ENCODE measurements around the gene SERTAD4.

The SERTAD4 gene

DNA sequence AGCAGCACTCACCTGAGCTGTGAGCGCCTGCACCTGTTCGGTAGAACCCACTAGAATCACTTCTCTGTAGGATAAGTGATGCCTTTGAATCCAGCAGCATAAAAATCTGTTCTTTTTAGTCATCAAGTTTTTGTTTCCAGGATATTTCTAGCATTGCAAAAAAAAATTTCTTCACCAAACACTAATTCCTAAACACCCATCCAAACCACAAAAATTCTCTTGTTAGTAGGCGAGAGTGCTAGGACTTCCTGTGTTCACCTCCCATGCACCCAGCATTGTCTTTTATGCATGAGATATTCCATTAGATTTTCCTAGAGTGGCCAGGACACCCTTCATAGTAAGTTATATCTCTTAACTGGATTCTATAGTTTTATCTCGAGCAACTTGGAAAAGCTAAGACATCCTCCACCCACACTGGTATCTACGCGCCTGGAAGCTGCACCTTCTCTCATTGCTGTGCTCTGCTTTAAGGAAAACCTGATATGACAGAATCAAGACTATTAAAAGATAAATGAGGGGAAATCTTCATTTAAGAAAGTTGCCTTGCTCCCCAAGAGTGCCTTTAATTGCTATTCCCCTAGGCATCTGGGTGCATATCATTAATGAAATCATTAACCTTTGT lies 12.3 kb downstream of the SERTAD4 start:
- H2AFZ ChIP-seq (ENCODE audit: low read length, unreplicated experiment): no peak overlapping the region
- no peaks in the 10 kb centered on the region for H3K79me2 ChIP-seq (ENCODE audit: control insufficient read depth, insufficient read depth, low read length, unreplicated experiment)
- H3K27me3 ChIP-seq (ENCODE audit: insufficient read depth, low read length): no peaks in the 10 kb centered on the region
- H3K4me1 ChIP-seq (ENCODE audit: control insufficient read depth, insufficient read depth, low read length, unreplicated experiment): peaks cover 46% of the 10 kb centered on the region
- H3K36me3 ChIP-seq (ENCODE audit: insufficient read depth, low read length): no peaks in the 10 kb centered on the region
- H3K27ac ChIP-seq (ENCODE audit: low read depth, low read length): no peak overlapping the region
- H3K4me3 ChIP-seq (ENCODE audit: low read depth, low read length): no peak overlapping the region

DNA sequence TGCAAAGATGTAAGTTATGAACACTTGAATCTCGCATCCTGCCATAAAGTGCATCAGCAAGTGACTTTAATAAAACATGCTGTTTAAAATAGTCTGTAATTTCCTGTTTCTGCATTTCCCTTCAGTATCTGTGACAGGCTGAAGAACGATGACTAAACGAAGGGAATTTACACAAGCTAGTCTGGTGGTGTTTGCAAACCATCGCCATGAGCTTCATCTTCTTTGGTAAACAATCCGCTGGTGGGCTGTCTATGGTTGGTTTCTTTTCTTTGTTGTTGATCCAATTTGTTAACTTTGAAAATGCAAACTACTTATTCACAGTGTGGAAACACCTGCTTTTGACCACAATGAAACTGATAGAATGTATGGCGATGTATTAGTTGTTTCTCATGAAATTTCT lies 13.9 kb downstream of the SERTAD4 start:
- H3K4me3 ChIP-seq (ENCODE audit: low read depth, low read length): no peak overlapping the region
- no peak overlapping the region for H3K27ac ChIP-seq (ENCODE audit: low read depth, low read length)
- H3K27me3 ChIP-seq (ENCODE audit: insufficient read depth, low read length): no peaks in the 10 kb centered on the region
- H3K79me2 ChIP-seq (ENCODE audit: control insufficient read depth, insufficient read depth, low read length, unreplicated experiment): no peaks in the 10 kb centered on the region
- H3K36me3 ChIP-seq (ENCODE audit: insufficient read depth, low read length): no peaks in the 10 kb centered on the region
- no peak overlapping the region for H2AFZ ChIP-seq (ENCODE audit: low read length, unreplicated experiment)
- H3K4me1 ChIP-seq (ENCODE audit: control insufficient read depth, insufficient read depth, low read length, unreplicated experiment): peaks cover 34% of the 10 kb centered on the region

DNA sequence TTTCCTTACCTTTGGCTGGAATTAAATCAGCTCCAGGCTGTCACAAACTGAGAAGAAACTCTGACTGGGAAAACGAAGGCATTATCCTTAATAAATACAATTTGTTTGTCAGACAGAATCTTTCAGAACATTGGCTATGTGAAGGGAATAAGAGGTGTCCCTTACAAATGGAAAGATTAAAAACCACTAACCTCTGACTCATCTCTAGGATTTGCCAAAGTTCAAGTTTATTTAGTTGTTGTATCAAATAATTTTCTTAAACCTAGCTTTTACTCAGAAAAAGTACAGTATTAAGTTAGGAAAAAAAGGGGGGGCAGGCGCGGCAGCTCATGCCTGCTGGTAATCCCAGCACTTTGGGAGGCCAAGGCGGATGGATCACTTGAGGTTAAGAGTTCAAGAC lies 15.7 kb downstream of the SERTAD4 start:
- Histone ChIP-seq H3K4me3 (ENCODE audit: low read depth, low read length) (no peak overlapping the region), H3K4me1 (ENCODE audit: control insufficient read depth, insufficient read depth, low read length, unreplicated experiment) (peaks cover 34% of the 10 kb centered on the region), H3K36me3 (ENCODE audit: insufficient read depth, low read length) (no peaks in the 10 kb centered on the region), H3K27ac (ENCODE audit: low read depth, low read length) (no peak overlapping the region), H3K27me3 (ENCODE audit: insufficient read depth, low read length) (no peaks in the 10 kb centered on the region), H3K79me2 (ENCODE audit: control insufficient read depth, insufficient read depth, low read length, unreplicated experiment) (no peaks in the 10 kb centered on the region), H2AFZ (ENCODE audit: low read length, unreplicated experiment) (no peak overlapping the region)

DNA sequence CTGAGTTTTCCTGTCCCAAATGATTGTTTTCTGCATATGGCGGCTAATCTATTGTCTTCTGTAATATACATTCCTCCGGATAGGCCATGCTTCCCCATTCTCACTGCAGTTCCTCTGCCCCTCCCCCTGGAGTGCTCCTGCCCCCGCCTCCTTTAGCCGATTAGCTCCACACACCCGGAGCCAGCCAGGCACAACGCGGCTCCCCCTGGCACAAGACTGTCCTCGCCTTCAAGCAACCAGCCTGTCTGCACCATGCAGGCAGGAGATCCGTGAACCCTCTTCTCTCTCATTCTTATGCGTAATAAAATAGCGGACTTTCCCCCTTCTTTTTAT lies 18.0 kb downstream of the SERTAD4 start:
- H3K4me1 ChIP-seq (ENCODE audit: control insufficient read depth, insufficient read depth, low read length, unreplicated experiment): peaks cover 18% of the 10 kb centered on the region
- H3K4me3 ChIP-seq (ENCODE audit: low read depth, low read length): no peak overlapping the region; the same call in 1 of the 2 replicates
- no peaks in the 10 kb centered on the region; the same call in none of the 2 replicates for H3K27me3 ChIP-seq (ENCODE audit: insufficient read depth, low read length)
- H3K79me2 ChIP-seq (ENCODE audit: control insufficient read depth, insufficient read depth, low read length, unreplicated experiment): no peaks in the 10 kb centered on the region
- H3K27ac ChIP-seq (ENCODE audit: low read depth, low read length): no peak overlapping the region
- H2AFZ ChIP-seq (ENCODE audit: low read length, unreplicated experiment): no peak overlapping the region
- no peaks in the 10 kb centered on the region for H3K36me3 ChIP-seq (ENCODE audit: insufficient read depth, low read length)

DNA sequence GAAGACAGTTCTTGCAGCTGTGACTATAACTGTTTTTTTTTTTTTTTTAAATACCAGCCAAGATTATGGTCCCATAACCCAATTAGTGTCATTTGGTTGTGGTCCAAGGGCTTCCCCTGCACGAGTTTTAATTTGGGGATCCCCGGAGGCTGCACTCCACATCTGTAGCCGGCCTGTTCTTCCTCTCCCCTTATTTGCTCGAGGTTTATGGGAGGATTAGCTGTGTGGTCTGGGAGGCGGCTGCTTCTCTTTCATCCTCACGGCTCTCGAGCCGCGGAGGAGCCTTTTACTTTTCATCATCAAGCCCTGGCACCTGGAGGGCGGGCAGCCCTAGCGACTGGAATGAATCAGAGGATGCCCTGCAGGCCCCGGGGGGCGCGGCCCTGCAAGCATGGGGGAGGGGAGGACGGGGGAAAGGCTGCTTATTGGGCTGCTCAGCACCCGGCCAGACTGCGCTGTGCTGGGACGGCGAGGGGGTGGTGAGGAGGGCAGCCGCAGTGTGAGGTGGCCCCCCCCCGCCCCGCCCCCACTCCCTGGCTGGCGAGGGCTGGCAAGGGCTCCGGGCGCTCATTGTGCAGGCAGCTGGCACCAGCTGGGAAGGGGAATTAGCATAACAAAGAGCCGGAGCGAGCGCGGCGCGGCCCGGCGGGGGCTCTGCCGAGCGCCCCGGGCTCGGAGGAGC lies 18.5 kb downstream of the SERTAD4 start:
- Histone ChIP-seq H3K36me3 (ENCODE audit: insufficient read depth, low read length) (no peaks in the 10 kb centered on the region), H3K4me1 (ENCODE audit: control insufficient read depth, insufficient read depth, low read length, unreplicated experiment) (peaks cover 13% of the 10 kb centered on the region), H3K27me3 (ENCODE audit: insufficient read depth, low read length) (no peaks in the 10 kb centered on the region; the same call in none of the 2 replicates), H2AFZ (ENCODE audit: low read length, unreplicated experiment) (peak overlapping the region; percentile 41), H3K27ac (ENCODE audit: low read depth, low read length) (no peak overlapping the region), H3K4me3 (ENCODE audit: low read depth, low read length) (peak overlapping the region; percentile 76), H3K79me2 (ENCODE audit: control insufficient read depth, insufficient read depth, low read length, unreplicated experiment) (no peaks in the 10 kb centered on the region)

DNA sequence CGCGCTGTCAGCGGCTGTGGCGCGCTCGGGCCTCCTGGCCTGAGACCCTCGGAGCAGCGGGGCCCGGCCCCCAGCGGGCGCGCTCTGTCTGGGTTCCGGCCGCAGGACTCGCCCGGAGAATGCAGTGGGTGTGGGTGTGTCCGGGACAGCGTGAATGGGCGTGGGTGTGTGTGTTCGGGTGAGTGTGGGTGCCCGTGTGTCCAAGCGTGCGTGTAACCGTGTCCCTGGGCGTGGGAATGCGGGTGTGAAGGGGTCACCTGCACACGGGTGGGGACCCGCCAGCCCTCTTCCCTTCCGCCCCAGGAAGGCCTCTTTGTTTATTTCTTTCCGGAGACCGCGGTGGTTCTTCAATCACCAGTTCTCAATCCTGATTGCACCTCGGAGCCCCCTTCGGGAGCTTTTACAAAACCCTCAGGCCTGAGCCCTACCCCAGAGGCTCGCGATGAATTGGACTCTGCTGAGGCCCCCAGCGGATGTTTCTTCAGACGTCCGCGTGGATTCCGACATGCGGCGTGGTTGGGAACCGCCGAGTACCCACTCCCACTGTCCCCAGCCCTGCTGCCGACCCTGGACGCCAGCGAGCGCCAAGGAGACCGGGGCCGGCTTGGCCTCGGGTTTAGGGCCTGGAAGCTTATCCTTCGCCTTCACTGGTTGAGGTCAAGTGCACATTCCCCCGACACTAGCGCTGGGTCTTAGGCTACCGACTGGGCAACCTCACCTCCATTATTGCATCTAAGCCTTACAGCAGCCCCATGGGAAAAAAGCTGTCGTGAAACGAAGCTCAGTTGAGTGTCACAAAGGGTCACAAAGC lies 19.3 kb downstream of the SERTAD4 start:
- H3K27me3 ChIP-seq (ENCODE audit: insufficient read depth, low read length): no peaks in the 10 kb centered on the region; the same call in none of the 2 replicates
- H3K36me3 ChIP-seq (ENCODE audit: insufficient read depth, low read length): no peaks in the 10 kb centered on the region
- peak overlapping the region; percentile 13 for H2AFZ ChIP-seq (ENCODE audit: low read length, unreplicated experiment)
- no peaks in the 10 kb centered on the region for H3K79me2 ChIP-seq (ENCODE audit: control insufficient read depth, insufficient read depth, low read length, unreplicated experiment)
- peaks cover 11% of the 10 kb centered on the region for H3K4me1 ChIP-seq (ENCODE audit: control insufficient read depth, insufficient read depth, low read length, unreplicated experiment)
- H3K4me3 ChIP-seq (ENCODE audit: low read depth, low read length): peak overlapping the region; percentile 76
- no peak overlapping the region for H3K27ac ChIP-seq (ENCODE audit: low read depth, low read length)

DNA sequence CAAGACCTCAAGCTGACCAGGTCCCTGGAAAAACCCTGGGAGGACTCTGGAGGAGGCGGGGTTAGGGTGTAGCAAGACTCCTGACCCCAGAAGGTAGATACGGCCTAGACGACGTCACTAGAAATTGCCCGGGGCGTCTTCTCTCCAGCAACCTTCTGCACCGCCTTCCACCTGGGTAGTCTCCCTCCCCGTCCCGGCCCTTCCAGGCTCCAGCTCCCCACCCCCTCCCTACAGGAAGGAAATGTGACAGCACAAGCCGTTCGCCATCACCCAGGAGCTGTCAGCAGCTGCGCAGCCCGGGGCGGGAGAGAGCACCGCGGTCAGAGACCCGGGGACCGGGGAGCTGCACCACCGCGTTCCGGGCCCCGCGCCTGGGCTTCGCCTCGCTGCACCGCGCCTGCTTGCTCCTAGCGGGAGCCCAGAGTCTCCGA lies 20.0 kb downstream of the SERTAD4 start:
- Histone ChIP-seq H3K27ac (ENCODE audit: low read depth, low read length) (no peak overlapping the region), H3K36me3 (ENCODE audit: insufficient read depth, low read length) (no peaks in the 10 kb centered on the region), H3K4me3 (ENCODE audit: low read depth, low read length) (no peak overlapping the region), H3K27me3 (ENCODE audit: insufficient read depth, low read length) (no peaks in the 10 kb centered on the region; the same call in none of the 2 replicates), H3K4me1 (ENCODE audit: control insufficient read depth, insufficient read depth, low read length, unreplicated experiment) (peaks cover 12% of the 10 kb centered on the region), H2AFZ (ENCODE audit: low read length, unreplicated experiment) (no peak overlapping the region), H3K79me2 (ENCODE audit: control insufficient read depth, insufficient read depth, low read length, unreplicated experiment) (no peaks in the 10 kb centered on the region)

DNA sequence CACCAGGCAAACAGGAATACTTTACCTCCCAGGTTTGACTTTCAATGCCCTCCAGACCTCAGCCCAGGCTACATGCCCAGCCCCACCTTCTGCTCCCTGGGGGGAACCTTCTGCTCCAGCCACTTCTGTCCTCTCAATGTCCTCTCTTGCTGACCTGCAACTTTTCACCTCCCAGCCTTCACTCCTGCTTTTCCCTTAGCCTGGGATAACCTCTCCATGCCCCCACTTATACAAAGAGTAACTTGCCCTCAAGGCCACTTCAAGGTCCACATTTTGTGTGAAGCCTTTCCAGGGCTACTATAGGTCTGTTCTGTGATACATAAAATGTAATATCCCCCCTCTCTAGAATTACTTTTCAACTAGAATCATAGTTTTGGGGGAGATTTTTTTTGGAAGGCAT lies 21.7 kb downstream of the SERTAD4 start:
- Histone ChIP-seq H3K27me3 (ENCODE audit: insufficient read depth, low read length) (no peaks in the 10 kb centered on the region; the same call in none of the 2 replicates), H3K27ac (ENCODE audit: low read depth, low read length) (no peak overlapping the region), H2AFZ (ENCODE audit: low read length, unreplicated experiment) (no peak overlapping the region), H3K36me3 (ENCODE audit: insufficient read depth, low read length) (no peaks in the 10 kb centered on the region), H3K4me1 (ENCODE audit: control insufficient read depth, insufficient read depth, low read length, unreplicated experiment) (peaks cover 14% of the 10 kb centered on the region), H3K4me3 (ENCODE audit: low read depth, low read length) (no peak overlapping the region), H3K79me2 (ENCODE audit: control insufficient read depth, insufficient read depth, low read length, unreplicated experiment) (no peaks in the 10 kb centered on the region)

DNA sequence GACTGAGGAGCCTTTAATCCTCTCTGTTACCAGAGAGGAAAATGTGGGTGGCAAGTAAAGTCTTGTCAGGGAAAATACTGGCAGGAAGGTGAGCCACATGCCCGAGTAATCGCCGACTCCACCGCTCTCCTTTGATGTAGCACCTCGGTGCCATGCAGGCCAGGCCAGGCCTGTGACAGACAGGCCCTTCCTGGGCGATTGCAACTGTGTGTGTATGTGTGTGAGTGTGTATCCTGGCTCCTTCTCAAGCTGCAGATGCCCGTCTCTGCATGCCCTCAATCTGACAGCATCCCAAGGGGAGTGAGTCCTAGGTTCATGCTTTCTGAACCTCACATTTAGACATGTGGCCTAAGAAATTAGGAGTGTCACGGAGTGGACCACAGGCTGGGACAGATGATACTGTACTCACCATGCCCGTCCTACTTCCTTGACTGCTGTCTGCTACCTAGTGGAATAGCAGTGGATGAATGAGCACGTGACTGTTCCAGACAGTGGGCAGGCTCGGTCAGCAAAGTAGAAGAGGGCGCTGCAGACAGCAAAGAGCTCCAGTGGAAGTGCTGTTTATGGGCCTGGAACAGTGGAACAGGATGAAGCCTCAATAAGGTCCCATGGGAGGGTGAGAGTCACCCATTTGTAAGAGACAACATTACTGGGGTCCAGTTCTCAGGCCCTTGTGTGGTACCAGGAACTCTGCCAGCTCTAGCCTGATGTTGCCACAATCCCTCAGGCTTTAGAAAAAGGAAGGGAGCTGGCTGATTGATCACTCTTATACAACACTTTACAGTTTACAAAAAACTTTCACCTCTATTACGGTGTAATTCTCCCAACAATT lies 25.3 kb downstream of the SERTAD4 start:
- H3K36me3 ChIP-seq (ENCODE audit: insufficient read depth, low read length): no peaks in the 10 kb centered on the region
- peaks cover 29% of the 10 kb centered on the region for H3K4me1 ChIP-seq (ENCODE audit: control insufficient read depth, insufficient read depth, low read length, unreplicated experiment)
- H3K27me3 ChIP-seq (ENCODE audit: insufficient read depth, low read length): no peaks in the 10 kb centered on the region; the same call in none of the 2 replicates
- no peak overlapping the region for H3K4me3 ChIP-seq (ENCODE audit: low read depth, low read length)
- no peak overlapping the region for H2AFZ ChIP-seq (ENCODE audit: low read length, unreplicated experiment)
- H3K79me2 ChIP-seq (ENCODE audit: control insufficient read depth, insufficient read depth, low read length, unreplicated experiment): no peaks in the 10 kb centered on the region
- no peak overlapping the region for H3K27ac ChIP-seq (ENCODE audit: low read depth, low read length)

DNA sequence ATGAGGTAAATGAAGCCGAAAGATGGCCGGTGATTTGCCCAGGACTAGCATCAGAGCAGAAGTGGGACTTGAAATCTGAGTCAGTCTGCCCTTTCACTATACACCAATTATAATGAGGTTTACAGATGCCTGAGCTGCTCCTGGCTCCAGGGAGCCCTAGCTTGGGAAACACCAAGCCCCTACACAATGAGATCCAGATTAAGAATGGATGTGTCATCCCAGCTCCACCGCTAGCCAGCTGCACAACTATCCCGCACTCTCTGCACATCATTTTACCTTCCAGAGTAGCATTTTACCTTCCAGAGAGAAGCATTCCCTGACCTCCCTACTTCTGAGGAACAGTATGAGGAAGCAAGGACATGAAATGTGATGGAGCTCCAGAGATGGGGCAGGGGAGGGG lies 27.0 kb downstream of the SERTAD4 start:
- H2AFZ ChIP-seq (ENCODE audit: low read length, unreplicated experiment): no peak overlapping the region
- H3K36me3 ChIP-seq (ENCODE audit: insufficient read depth, low read length): no peaks in the 10 kb centered on the region
- peaks cover 36% of the 10 kb centered on the region for H3K4me1 ChIP-seq (ENCODE audit: control insufficient read depth, insufficient read depth, low read length, unreplicated experiment)
- no peak overlapping the region for H3K27ac ChIP-seq (ENCODE audit: low read depth, low read length)
- H3K27me3 ChIP-seq (ENCODE audit: insufficient read depth, low read length): no peaks in the 10 kb centered on the region; the same call in none of the 2 replicates
- H3K79me2 ChIP-seq (ENCODE audit: control insufficient read depth, insufficient read depth, low read length, unreplicated experiment): no peaks in the 10 kb centered on the region
- no peak overlapping the region for H3K4me3 ChIP-seq (ENCODE audit: low read depth, low read length)
